ENCODE results near the gene VPS16. TPM values are rescaled to one million over a fixed set of nuclear protein-coding genes. Genes with fewer than 3 reads are reported as not detected.

Gene VPS16
- total RNA-seq (ENCODE audit: low replicate concordance) = 66.8 and 135 TPM in 2 replicates

DNA sequence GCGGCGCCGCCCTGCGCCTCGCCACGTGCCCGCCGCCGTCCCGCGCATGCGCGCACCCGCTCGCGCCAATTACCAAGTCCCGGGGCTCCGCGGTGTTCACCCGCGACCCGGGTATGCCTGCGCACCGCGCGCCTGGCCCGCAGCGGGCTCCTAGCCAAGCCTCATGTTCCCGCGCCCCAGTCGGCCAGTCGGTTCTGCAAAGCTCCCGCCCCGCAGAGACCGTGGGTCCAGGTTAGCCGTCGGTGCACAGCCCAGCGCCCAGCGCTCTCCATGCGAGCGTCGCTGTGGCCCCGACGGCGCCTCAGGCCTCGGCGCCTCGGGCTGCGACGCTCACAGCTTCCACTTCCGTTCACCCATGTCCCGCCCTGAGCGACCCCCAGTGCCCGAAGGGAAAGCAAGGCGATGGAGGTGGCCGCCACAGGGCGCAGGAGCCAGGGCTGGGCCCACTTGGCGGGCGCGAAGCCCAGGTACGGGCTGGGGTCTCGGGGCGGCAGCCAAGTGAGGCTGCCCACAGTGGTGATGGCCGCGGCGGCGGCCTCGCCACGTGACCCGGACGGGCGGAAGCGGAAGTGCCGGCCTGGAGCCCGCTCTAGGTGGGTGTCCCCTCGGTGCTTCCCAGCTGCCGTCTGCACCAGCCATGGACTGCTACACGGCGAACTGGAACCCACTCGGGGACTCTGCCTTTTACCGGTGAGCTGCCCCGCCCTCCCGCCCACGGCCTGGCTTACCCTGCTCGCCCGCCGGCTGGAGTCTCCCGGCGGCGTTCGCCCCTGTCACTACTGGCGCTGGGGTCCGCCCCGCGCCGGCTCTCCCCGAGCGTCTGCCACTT lies at the start of gene VPS16, which contains the start of gene PCED1A:
Gene VPS16 (plus strand): TSS at position 608 of the 829 bp plus-strand sequence. CDS start 30 bp downstream, at position 638.
Gene PCED1A (minus strand): TSS at position 518 of the 829 bp plus-strand sequence. CDS start 743 bp downstream, outside the sequence.

DNA sequence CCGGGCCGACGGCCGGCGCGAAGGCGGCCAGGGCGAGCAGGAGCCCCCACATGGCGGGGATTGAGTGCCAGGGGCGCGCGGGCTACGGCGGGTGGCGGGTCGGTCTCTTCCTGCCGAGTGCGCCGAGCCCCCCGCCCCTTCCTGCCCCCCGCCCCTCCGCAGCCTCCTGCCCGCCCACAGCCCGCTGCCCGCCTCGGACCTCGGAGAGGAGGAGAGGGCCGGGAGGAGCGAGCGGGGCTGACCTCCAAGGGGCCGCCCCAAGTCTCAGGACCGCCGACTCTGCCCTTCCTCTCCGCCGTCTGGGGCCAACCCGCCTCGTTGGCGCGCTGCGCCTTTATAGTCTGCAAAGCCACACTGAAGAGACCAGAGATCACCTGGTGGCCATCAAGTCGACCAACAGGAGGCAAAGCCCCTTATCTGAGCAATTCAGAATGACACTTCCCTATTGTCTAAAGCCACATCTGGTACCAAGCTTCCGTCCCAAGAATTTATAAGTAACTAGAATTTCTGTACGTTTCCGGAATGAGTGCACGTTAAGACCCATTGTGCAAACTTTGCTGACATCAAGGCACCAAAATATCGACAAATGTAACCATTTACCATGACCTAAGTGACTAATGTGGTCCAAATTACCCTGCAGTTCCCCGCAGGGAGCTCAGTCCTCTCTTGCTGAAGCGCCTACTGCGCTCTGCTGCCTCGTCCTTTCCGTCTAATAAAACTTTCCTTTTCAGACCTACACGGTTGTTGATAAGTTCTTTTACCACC lies 39.8 kb upstream of the VPS16 start, which contains the start of gene CPXM1:
Gene CPXM1 (minus strand): TSS at position 107 of the 765 bp plus-strand sequence. CDS start 55 bp downstream, at position 52.

DNA sequence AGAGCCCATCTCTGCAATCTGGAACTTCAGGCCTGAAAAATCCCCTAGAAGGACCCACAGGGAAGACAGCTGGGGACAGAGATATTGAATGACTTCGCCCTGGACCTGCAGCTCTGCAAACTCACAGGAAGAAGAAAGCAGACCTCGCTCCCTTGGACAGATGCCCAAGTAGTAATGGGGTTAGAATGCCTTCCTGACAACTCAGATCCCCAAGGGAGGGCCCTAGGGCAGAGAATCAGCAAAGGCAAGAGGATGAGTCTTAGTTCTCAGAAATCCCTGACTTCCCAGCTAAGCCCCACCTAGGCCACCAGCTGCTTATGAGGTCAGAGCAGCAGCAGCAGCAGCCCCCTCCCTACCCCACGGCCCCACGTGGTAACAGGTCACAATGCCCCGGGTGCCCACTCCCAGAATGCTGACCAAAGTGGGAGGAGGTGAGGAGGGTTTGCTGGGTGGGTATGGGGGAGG lies 25.9 kb upstream of the VPS16 start, which contains the start of gene C20orf141:
Gene C20orf141 (plus strand): TSS at position 401 of the 465 bp plus-strand sequence. CDS start 198 bp downstream, outside the sequence.

DNA sequence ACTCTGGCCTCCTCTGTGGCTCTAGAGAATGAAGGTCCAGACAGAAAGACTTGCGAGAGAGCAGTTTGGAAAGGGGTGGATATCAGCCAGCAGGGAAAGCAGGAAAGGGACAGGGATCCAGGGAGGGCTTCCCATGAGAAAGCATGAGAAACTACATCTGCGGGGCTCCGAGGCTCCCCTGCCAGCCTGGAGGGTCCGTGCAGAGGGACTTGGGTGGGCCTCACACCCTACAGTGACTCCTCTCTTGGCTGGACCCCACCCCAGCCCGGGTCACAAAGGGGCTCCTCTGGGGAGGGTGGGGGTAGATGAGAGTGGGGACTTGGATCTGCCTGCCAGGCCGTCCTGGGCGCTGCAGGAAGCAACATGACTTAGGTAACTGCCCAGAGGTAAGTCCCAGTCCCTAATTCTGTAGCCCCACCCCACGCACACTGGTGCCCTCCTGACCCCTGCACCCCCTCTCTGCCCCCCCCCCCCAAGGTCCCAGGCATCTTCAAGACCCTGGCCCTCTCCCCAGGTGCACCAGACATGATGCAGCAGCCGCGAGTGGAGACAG lies 24.4 kb upstream of the VPS16 start, which contains the start of gene TMEM239:
Gene TMEM239 (plus strand): TSS at position 335 of the 553 bp plus-strand sequence. CDS start 191 bp downstream, at position 526.

DNA sequence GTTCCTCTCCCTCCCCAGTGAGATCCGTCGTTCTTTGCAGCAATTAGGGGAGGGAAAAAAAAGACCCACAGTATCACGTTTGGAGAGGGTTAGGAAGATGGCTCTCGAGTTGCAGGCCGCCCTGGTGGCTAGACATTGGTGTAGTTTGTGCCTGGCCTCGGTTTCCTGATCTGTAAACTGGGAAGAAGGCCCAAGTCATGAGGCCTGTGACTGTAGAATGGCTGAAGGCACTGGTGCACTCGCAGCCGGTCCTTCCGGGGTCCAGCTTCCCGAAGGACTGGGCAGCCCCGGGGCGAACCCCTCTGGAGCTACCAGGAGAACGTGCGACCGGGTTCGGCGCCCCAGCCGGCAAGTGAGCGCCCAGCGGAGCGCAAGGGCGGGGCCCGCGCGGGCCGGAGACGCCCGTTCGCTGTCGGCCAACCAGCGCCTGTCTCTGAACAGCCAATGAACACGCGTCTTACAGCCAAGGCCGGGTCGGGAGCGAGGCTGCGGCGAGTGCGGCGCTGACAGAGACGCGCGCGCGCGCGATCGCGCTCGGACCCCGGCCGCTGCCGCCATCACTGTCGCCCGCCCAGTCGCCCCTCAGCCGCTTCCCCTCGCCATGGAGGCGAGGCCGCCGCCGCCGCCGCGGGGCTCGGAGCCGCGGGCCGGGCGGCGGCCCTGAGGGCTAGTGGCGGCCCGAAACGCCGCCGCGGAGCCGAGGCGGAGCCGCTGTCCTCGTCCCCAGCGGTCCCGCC lies 32.6 kb downstream of the VPS16 start, which contains the start of gene PTPRA:
Gene PTPRA (plus strand): TSS at position 472 of the 737 bp plus-strand sequence. CDS start 90,797 bp downstream, outside the sequence.

Other genes starting within 250 kb of the VPS16 start
- gene NOP56, start 188.1 kb upstream of the VPS16 start, total RNA-seq (ENCODE audit: low replicate concordance) = 145 and 157 TPM in 2 replicates
- 97.0 and 141 TPM in 2 replicates for gene IDH3B, start 176.5 kb upstream of the VPS16 start, total RNA-seq (ENCODE audit: low replicate concordance)
- 0.59 and 0.75 TPM in 2 replicates for gene EBF4, start 148.0 kb upstream of the VPS16 start, total RNA-seq (ENCODE audit: low replicate concordance)
- gene CPXM1, start 40.1 kb upstream of the VPS16 start, total RNA-seq (ENCODE audit: low replicate concordance) = 0.23 and 32.2 TPM in 2 replicates
- gene C20orf141, start 25.8 kb upstream of the VPS16 start, total RNA-seq (ENCODE audit: low replicate concordance) = not detected in 2 replicates
- 0.35 TPM in 1 of 2 replicates, not detected in the other for gene TMEM239, start 24.4 kb upstream of the VPS16 start, total RNA-seq (ENCODE audit: low replicate concordance)
- gene PCED1A, start 90 bp upstream of the VPS16 start, total RNA-seq (ENCODE audit: low replicate concordance) = 18.0 and 19.1 TPM in 2 replicates
- 22.8 and 30.8 TPM in 2 replicates for gene PTPRA, start 32.7 kb downstream of the VPS16 start, total RNA-seq (ENCODE audit: low replicate concordance)
- gene GNRH2, start 202.9 kb downstream of the VPS16 start, total RNA-seq (ENCODE audit: low replicate concordance) = not detected in 2 replicates
- 42.8 and 45.7 TPM in 2 replicates for gene MRPS26, start 205.3 kb downstream of the VPS16 start, total RNA-seq (ENCODE audit: low replicate concordance)
- gene OXT, start 230.9 kb downstream of the VPS16 start, total RNA-seq (ENCODE audit: low replicate concordance) = not detected in 2 replicates
- gene AVP, start 244.0 kb downstream of the VPS16 start, total RNA-seq (ENCODE audit: low replicate concordance) = not detected in 2 replicates